Endothelial cell of hepatic sinusoid (primary cell): ENCODE results near the gene ONECUT1.

Experiments
- in situ Hi-C: cut with HindIII; loops from 2 replicates; pipeline ENCODE4 v1.10.0; 2017; ENCODE audit warnings: low sequenced_read_pairs

ONECUT1 gene

GRCh38 chr15:52797625-52798501 lies 7.7 kb upstream of the ONECUT1 start:
- in situ Hi-C loops, result no loop called here

- in situ Hi-C loops, result no loop called here
Measured at GRCh38 chr15:52796753-52797520, 6.8 kb upstream of the ONECUT1 start.

GRCh38 chr15:52796228-52796521 lies 6.0 kb upstream of the ONECUT1 start:
- in situ Hi-C loops, result no loop called here

GRCh38 chr15:52795464-52796227 lies 5.5 kb upstream of the ONECUT1 start:
- in situ Hi-C loops, result no loop called here

- in situ Hi-C loops, result no loop called here
Measured at GRCh38 chr15:52794665-52795463, 4.7 kb upstream of the ONECUT1 start.

- in situ Hi-C loops, result no loop called here
Measured at GRCh38 chr15:52791776-52792175, 1.6 kb upstream of the ONECUT1 start.

- in situ Hi-C loops, result no loop called here
Measured at GRCh38 chr15:52790941-52791751, 1.0 kb upstream of the ONECUT1 start.

- in situ Hi-C loops, result no loop called here
Measured at GRCh38 chr15:52789601-52790168, 451 bp downstream of the ONECUT1 start.

GRCh38 chr15:52789008-52789600 lies 1.0 kb downstream of the ONECUT1 start:
- in situ Hi-C loops, result no loop called here

GRCh38 chr15:52788099-52788986 lies 1.8 kb downstream of the ONECUT1 start:
- in situ Hi-C loops, result no loop called here

GRCh38 chr15:52787549-52788098 lies 2.5 kb downstream of the ONECUT1 start:
- in situ Hi-C loops, result no loop called here

- in situ Hi-C loops, result no loop called here
Measured at GRCh38 chr15:52787123-52787503, 3.0 kb downstream of the ONECUT1 start.

- in situ Hi-C loops, result no loop called here
Measured at GRCh38 chr15:52786436-52787122, 3.6 kb downstream of the ONECUT1 start.

GRCh38 chr15:52785672-52786406 lies 4.3 kb downstream of the ONECUT1 start:
- in situ Hi-C loops, result no loop called here

GRCh38 chr15:52784799-52785671 lies 5.1 kb downstream of the ONECUT1 start:
- in situ Hi-C loops, result no loop called here
